GM23338 (cell line): ENCODE measurements around the gene PAK4. TPM values are rescaled to one million over a fixed set of nuclear protein-coding genes. Genes with fewer than 3 reads are reported as not detected.
"Not testable (repeated sequence)": the region's sequence is repeated elsewhere in the genome, so short reads cannot be mapped to it uniquely, and the experiment has no call there.

Source experiments
- ATAC-seq: fragments of 200-7000 bp; cut with Tn5 transposase; 3 replicates; pipeline ENCODE4 v1.9.1; 2020
- DNase-seq: peaks from one replicate; pipeline ENCODE4 v3.0.0-alpha.2; 2015; ENCODE audit warnings: low spot score
- H2AFZ ChIP-seq: fragments of 200-600 bp; sonication (generic); 2 replicates; pipeline ENCODE4 v1.8.0; 2016; ENCODE audit warnings: antibody characterized with exemption, mild to moderate bottlenecking, moderate library complexity
- H3F3A ChIP-seq: fragments of 200-600 bp; sonication (generic); replicated peaks from 2 replicates; pipeline ENCODE4 v1.8.0; 2017; ENCODE audit warnings: antibody characterized with exemption, mixed run types, low read depth
- H3K27ac ChIP-seq: fragments of 200-600 bp; sonication (generic); 2 replicates; pipeline ENCODE4 v1.6.1; 2016; ENCODE audit warnings: low read depth
- H3K27me3 ChIP-seq: fragments of 200-600 bp; sonication (generic); 2 replicates; pipeline ENCODE4 v1.8.0; 2016; ENCODE audit warnings: mild to moderate bottlenecking, mixed run types, moderate library complexity; ENCODE audit not compliant: insufficient read depth
- H3K36me3 ChIP-seq: fragments of 200-600 bp; sonication (generic); 2 replicates; pipeline ENCODE4 v1.8.0; 2016; ENCODE audit warnings: mild to moderate bottlenecking; ENCODE audit not compliant: insufficient read depth
- H3K4me1 ChIP-seq: fragments of 200-600 bp; sonication (generic); 2 replicates; pipeline ENCODE4 v1.8.0; 2016; ENCODE audit warnings: mild to moderate bottlenecking, moderate library complexity; ENCODE audit not compliant: insufficient read depth
- H3K4me2 ChIP-seq: fragments of 200-600 bp; sonication (generic); 2 replicates; pipeline ENCODE4 v1.7.1; 2017; ENCODE audit warnings: mixed run types
- H3K4me3 ChIP-seq: fragments of 200-600 bp; sonication (generic); 2 replicates; pipeline ENCODE4 v1.6.1; 2016; ENCODE audit warnings: mixed run types
- H3K79me2 ChIP-seq: fragments of 200-600 bp; sonication (generic); replicated peaks from 2 replicates; pipeline ENCODE4 v1.8.0; 2017; ENCODE audit warnings: mild to moderate bottlenecking; ENCODE audit not compliant: insufficient read depth
- H3K9me2 ChIP-seq: fragments of 200-600 bp; sonication (generic); 2 replicates; pipeline ENCODE4 v1.8.0; 2017; ENCODE audit not compliant: insufficient read depth
- H4K20me1 ChIP-seq: fragments of 200-600 bp; sonication (generic); replicated peaks from 2 replicates; pipeline ENCODE4 v1.8.0; 2017; ENCODE audit warnings: mild to moderate bottlenecking; ENCODE audit not compliant: insufficient read depth
- H3K27ac Mint-ChIP-seq: 2 replicates; pipeline ENCODE4 v1.8.0; 2020; ENCODE audit warnings: inconsistent platforms, mild to moderate bottlenecking, moderate library complexity, mixed read lengths
- H3K27me3 Mint-ChIP-seq: 3 replicates; pipeline ENCODE4 v1.8.0; 2022; ENCODE audit warnings: low read depth, mild to moderate bottlenecking, moderate library complexity, mixed read lengths, inconsistent platforms; ENCODE audit not compliant: insufficient read depth, poor library complexity
- H3K36me3 Mint-ChIP-seq: 3 replicates; pipeline ENCODE4 v1.8.0; 2021; ENCODE audit warnings: low read depth, mild to moderate bottlenecking, inconsistent platforms, moderate library complexity, mixed read lengths
- H3K4me1 Mint-ChIP-seq: 3 replicates; pipeline ENCODE4 v1.8.0; 2020; ENCODE audit warnings: mild to moderate bottlenecking, inconsistent platforms, mixed read lengths
- H3K4me3 Mint-ChIP-seq: 3 replicates; pipeline ENCODE4 v1.8.0; 2021; ENCODE audit warnings: moderate library complexity, mild to moderate bottlenecking, inconsistent platforms, mixed read lengths
- H3K9me3 Mint-ChIP-seq: 3 replicates; pipeline ENCODE4 v1.8.0; 2020; ENCODE audit warnings: moderate library complexity, mild to moderate bottlenecking, inconsistent platforms, mixed read lengths
- EZH2phosphoT487 ChIP-seq: fragments of 200-600 bp; sonication (generic); IDR thresholded peaks from one replicate; pipeline ENCODE4 v1.8.1; 2018; ENCODE audit warnings: antibody characterized with exemption; ENCODE audit not compliant: unreplicated experiment
- NANOG ChIP-seq: IDR thresholded peaks from 2 replicates; pipeline ENCODE4 v1.6.1; 2016; ENCODE audit warnings: antibody characterized with exemption, borderline replicate concordance
- POLR2AphosphoS5 ChIP-seq: IDR thresholded peaks from 2 replicates; pipeline ENCODE4 v1.6.1; 2016; ENCODE audit warnings: antibody characterized with exemption, low read depth
- STAT1 ChIP-seq: IDR thresholded peaks from one replicate; pipeline ENCODE4 v1.6.1; 2016; ENCODE audit warnings: antibody characterized with exemption; ENCODE audit not compliant: unreplicated experiment
- ZNF114 ChIP-seq: fragments of 250-450 bp; sonication (Bioruptor Pico); IDR thresholded peaks from 2 replicates; pipeline ENCODE4 v1.5.0; 2020; ENCODE audit warnings: mild to moderate bottlenecking, moderate library complexity
- ZNF331 ChIP-seq: fragments of 250-450 bp; sonication (Bioruptor Pico); IDR thresholded peaks from 2 replicates; pipeline ENCODE4 v1.5.0; 2020; ENCODE audit warnings: low read depth, mild to moderate bottlenecking, moderate library complexity
- polyA plus RNA-seq: library from polyadenylated mRNA; unstranded; fragments of >200 nt; fragmentation: Nextera tagmentation; extraction: Ambion mirVana; gene quantifications from 2 replicates; pipeline ENCODE4 v1.2.1, GENCODE V29; 2016
- total RNA-seq: library from RNA; depleted of rRNA; stranded (reverse); fragments of >200 nt; shearing (Covaris generic); gene quantifications from 2 replicates; pipeline ENCODE4 v1.2.3, GENCODE V29; 2014
- TF ChIP-seq, protein P1 (sequence below): IDR thresholded peaks from one replicate; pipeline ENCODE4 v1.6.1; 2018; ENCODE audit warnings: antibody characterized with exemption; ENCODE audit not compliant: unreplicated experiment
- TF ChIP-seq, protein P2 (sequence below), 2 experiments: fragments of 200-600 bp in 1 of 2; sonication (generic) in 1 of 2; conservative IDR thresholded peaks; 2 replicates each; pipeline versions ENCODE4 v1.5.1 to v1.6.1; 2016 to 2017; ENCODE audit warnings: antibody characterized with exemption in 2 of 2, low read depth in 2 of 2, mild to moderate bottlenecking in 2 of 2, moderate library complexity in 1 of 2

The PAK4 gene
- total and polyA plus RNA-seq, 2 experiments from 2014 or later = 28.7 to 35.4 TPM

DNA sequence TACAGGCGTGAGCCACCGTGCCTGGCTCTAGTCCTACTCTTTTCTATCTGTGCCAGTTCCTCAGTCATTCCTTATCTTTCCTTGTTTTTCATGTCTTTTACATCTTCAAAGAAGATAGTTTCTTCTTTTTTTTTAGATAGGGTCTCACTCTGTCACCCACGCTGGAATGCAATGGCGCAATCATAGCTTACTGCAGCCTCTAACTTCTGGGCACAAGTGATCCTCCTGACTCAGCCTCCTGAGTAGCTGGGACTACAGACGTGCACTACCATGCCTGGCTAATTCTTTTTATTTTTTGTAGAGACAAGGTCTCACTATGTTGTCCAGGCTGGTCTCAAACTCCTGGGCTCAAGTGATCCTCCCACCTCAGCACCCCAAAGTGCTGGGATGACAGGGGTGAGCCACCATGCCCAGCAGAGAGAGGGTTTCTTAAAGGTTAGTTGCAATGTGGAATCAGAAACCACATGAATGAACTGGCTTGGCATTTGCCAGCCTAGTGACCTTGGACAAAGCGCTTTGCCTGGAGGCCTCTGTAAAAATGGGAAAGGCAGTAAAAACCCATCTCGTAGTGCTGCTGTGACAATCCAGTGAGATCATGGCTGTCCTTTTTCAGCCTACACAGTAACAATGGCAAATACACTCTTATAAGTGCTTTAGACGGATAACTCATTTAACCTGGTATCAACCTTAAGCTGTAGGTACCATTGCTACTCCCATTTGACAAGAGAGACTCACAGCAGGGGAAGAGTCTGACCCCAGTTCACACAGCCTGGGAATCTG lies 37.5 kb upstream of the PAK4 start:
- Histone ChIP-seq H3K9me2 (no peaks in the 10 kb centered on the region), H4K20me1 (no peaks in the 10 kb centered on the region), H3K27ac (no peak overlapping the region), H3K4me3 (no peak overlapping the region), H3F3A (no peaks in the 10 kb centered on the region), H3K36me3 (no peaks in the 10 kb centered on the region), H2AFZ (no peak overlapping the region), H3K27me3 (peaks cover 30% of the 10 kb centered on the region), H3K4me1 (peaks cover 13% of the 10 kb centered on the region), H3K79me2 (no peaks in the 10 kb centered on the region), H3K4me2 (no peak overlapping the region)
- no peak overlapping the region for H3K4me3 Mint-ChIP-seq
- TF ChIP-seq STAT1 (no peak), ZNF331 (no peak), POLR2AphosphoS5 (no peak)
- no peaks in the 10 kb centered on the region for H3K9me3 Mint-ChIP-seq
- no peak for DNase-seq
- no peak overlapping the region for H3K27ac Mint-ChIP-seq
- peaks cover 32% of the 10 kb centered on the region for H3K27me3 Mint-ChIP-seq
- H3K36me3 Mint-ChIP-seq = no peaks in the 10 kb centered on the region; the same call in 2 of the 3 replicates
- no peak for ATAC-seq
- H3K4me1 Mint-ChIP-seq = peaks cover 12% of the 10 kb centered on the region

DNA sequence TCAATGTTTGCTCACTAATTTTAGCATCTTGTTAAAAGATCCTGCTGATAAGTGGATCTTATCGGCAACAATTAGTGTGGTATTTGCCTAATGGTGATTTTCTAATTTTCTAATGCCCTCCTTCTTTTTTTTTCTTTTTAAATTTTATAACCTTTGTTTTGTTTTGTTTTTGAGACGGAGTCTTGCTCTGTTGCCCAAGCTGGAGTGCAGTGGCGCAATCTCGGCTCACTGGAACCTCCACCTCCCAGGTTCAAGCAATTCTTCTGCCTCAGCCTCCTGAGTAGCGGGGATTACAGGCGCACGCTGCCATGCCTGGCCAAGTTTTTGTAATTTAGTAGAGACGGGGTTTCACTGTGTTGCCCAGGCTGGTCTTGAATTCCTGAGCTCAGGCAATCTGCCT lies 35.6 kb upstream of the PAK4 start:
- not testable (repeated sequence) for H3K4me3 ChIP-seq, H3K9me3 Mint-ChIP-seq, H3K4me3 Mint-ChIP-seq, H3K27ac ChIP-seq, H3K4me1 Mint-ChIP-seq, H3K36me3 Mint-ChIP-seq, H3K4me2 ChIP-seq, H3K36me3 ChIP-seq, H3K79me2 ChIP-seq, H2AFZ ChIP-seq, H3F3A ChIP-seq, H3K4me1 ChIP-seq, H4K20me1 ChIP-seq, DNase-seq, H3K27ac Mint-ChIP-seq, H3K9me2 ChIP-seq, ATAC-seq
- H3K27me3 ChIP-seq = peaks cover 13% of the 10 kb centered on the region
- H3K27me3 Mint-ChIP-seq = peaks cover 20% of the 10 kb centered on the region

DNA sequence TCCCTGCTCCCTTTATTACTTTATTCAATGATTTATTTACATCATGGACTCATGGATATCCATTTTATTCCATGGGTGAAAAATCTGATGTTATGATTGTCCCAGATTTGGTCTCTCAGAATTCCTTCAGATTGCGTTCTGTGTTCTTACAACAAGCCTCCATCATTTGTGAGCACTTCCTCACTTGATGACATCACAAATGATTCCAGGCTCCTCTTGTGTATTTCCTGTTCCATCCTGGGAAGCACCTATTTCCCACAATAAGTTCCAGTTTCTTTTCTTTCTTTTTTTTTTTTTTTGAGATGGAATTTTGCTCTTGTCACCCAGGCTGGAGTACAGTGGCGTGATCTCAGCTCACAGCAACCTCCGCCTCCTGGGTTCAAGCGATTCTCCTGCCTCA lies 34.7 kb upstream of the PAK4 start:
- no peak overlapping the region for H3K27ac ChIP-seq
- Mint-ChIP-seq H3K4me3 (no peak overlapping the region), H3K36me3 (no peaks in the 10 kb centered on the region; the same call in 2 of the 3 replicates), H3K27ac (no peak overlapping the region), H3K27me3 (peaks cover 12% of the 10 kb centered on the region), H3K9me3 (peaks cover 3% of the 10 kb centered on the region), H3K4me1 (no peaks in the 10 kb centered on the region)
- H4K20me1 ChIP-seq = no peaks in the 10 kb centered on the region
- no peaks in the 10 kb centered on the region for H3K9me2 ChIP-seq
- no peaks in the 10 kb centered on the region for H3K36me3 ChIP-seq
- peaks cover 4% of the 10 kb centered on the region for H3K27me3 ChIP-seq
- no peak for ATAC-seq
- H3K4me1 ChIP-seq = no peaks in the 10 kb centered on the region
- H3K4me3 ChIP-seq = no peak overlapping the region
- DNase-seq = no peak
- no peaks in the 10 kb centered on the region for H3K79me2 ChIP-seq
- H3K4me2 ChIP-seq = no peak overlapping the region
- no peak overlapping the region for H2AFZ ChIP-seq
- H3F3A ChIP-seq = no peaks in the 10 kb centered on the region
- TF ChIP-seq NANOG (no peak), ZNF114 (CRISPR knock-in tag) (no peak), EZH2phosphoT487 (no peak)
- TF ChIP-seq, protein P1, sequence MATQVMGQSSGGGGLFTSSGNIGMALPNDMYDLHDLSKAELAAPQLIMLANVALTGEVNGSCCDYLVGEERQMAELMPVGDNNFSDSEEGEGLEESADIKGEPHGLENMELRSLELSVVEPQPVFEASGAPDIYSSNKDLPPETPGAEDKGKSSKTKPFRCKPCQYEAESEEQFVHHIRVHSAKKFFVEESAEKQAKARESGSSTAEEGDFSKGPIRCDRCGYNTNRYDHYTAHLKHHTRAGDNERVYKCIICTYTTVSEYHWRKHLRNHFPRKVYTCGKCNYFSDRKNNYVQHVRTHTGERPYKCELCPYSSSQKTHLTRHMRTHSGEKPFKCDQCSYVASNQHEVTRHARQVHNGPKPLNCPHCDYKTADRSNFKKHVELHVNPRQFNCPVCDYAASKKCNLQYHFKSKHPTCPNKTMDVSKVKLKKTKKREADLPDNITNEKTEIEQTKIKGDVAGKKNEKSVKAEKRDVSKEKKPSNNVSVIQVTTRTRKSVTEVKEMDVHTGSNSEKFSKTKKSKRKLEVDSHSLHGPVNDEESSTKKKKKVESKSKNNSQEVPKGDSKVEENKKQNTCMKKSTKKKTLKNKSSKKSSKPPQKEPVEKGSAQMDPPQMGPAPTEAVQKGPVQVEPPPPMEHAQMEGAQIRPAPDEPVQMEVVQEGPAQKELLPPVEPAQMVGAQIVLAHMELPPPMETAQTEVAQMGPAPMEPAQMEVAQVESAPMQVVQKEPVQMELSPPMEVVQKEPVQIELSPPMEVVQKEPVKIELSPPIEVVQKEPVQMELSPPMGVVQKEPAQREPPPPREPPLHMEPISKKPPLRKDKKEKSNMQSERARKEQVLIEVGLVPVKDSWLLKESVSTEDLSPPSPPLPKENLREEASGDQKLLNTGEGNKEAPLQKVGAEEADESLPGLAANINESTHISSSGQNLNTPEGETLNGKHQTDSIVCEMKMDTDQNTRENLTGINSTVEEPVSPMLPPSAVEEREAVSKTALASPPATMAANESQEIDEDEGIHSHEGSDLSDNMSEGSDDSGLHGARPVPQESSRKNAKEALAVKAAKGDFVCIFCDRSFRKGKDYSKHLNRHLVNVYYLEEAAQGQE = no peak
- TF ChIP-seq, protein P2, sequence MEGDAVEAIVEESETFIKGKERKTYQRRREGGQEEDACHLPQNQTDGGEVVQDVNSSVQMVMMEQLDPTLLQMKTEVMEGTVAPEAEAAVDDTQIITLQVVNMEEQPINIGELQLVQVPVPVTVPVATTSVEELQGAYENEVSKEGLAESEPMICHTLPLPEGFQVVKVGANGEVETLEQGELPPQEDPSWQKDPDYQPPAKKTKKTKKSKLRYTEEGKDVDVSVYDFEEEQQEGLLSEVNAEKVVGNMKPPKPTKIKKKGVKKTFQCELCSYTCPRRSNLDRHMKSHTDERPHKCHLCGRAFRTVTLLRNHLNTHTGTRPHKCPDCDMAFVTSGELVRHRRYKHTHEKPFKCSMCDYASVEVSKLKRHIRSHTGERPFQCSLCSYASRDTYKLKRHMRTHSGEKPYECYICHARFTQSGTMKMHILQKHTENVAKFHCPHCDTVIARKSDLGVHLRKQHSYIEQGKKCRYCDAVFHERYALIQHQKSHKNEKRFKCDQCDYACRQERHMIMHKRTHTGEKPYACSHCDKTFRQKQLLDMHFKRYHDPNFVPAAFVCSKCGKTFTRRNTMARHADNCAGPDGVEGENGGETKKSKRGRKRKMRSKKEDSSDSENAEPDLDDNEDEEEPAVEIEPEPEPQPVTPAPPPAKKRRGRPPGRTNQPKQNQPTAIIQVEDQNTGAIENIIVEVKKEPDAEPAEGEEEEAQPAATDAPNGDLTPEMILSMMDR (conservative IDR thresholded peaks at IDR 0.05; ENCODE audit: low read depth in 2 of 2) = no peak
